NCI-H524 treated with DMSO at 0.1 percent for 48 hours (cell line): ENCODE measurements around the gene SHISA2.

ENCODE experiments used
- DNase-seq: peaks from one replicate; lab custom pipeline; 2025; lab: John Stamatoyannopoulos, UW

The SHISA2 gene

DNA sequence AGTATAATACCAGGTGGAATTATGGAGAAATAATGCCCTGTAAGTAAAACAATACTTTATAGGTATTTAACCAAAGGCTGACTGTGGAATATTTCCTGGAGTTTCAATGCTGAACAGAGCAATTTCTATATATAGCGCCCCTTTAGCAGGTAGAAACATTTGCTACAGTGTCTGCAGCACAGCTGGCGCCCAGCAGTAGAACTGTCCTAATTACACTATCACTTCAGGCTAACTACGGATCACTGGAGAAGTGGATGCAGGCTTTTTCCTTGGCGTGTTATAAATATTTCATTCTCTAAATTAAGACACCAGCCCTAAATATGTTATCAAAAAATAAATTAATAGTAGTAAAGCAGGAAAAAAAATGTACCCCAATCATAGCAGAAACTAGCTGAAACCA lies 3.1 kb downstream of the SHISA2 start:
- no peak for DNase-seq

- DNase-seq = no peak
Measured at GRCh38 chr13:26047040-26047439, 4.8 kb downstream of the SHISA2 start.

DNA sequence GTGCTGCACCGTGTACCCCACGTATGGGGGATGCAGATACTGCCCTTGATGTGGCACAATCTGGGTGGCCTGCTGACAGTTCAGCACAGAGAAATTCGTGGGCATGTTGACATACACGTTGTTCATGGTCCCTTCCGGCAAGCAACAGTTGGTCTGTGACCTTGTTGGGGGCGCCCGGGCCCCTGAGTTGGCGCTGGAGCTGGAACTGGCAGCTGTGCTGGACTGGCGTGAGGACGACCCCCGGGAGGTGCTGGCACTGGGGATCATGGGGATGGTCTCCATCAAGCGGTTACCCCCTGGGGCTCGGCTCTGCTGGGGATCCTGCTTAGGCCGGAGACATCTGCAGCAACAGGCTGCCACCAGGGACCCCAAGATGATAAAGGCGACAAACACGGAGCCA lies 5.2 kb downstream of the SHISA2 start:
- DNase-seq = no peak

- DNase-seq = no peak
Measured at GRCh38 chr13:26045142-26045541, 6.7 kb downstream of the SHISA2 start.

GRCh38 chr13:26042785-26043184 lies 9.0 kb downstream of the SHISA2 start:
- no peak for DNase-seq

DNA sequence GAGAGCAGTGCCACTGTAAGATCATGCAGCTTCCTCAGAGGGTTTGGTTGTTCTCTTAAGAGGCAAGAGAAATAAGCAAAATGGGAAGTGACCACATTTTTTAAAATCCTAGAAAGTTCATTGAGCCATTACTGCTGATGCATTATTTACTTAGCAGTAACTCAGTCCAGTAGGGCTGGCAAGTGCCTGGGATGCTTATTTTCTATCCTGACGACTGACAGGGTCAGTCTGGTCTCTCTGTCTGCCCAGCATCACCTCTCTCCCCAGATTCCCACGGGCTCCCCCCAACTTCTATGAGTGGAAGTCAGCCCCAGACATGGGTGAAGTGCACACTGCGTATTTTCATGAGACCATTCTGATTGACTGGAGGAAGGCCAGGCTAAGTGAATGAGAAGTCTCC lies 10.4 kb downstream of the SHISA2 start:
- no peak for DNase-seq

- no peak for DNase-seq
Measured at GRCh38 chr13:26038931-26039475, 12.8 kb downstream of the SHISA2 start.

DNA sequence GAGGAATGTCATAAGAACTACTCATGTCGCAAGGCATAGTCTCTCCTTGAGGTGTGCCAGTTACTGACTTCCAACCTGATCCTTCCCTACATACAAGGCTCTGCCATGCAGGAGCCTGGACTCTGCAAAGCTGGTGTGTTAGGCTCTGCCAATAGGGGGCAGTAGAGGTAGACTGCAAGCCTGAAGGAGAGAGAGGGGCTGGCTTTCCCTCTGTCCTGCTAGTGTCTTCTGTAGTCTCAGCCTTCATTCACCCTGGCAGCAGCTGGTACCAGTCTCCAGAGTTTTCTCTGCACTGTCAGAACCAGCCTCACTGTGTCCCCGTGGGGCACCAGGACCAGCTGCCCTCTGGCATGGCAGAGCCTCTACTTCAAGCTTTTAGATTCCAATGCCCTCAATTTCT lies 14.5 kb downstream of the SHISA2 start:
- no peak for DNase-seq

DNA sequence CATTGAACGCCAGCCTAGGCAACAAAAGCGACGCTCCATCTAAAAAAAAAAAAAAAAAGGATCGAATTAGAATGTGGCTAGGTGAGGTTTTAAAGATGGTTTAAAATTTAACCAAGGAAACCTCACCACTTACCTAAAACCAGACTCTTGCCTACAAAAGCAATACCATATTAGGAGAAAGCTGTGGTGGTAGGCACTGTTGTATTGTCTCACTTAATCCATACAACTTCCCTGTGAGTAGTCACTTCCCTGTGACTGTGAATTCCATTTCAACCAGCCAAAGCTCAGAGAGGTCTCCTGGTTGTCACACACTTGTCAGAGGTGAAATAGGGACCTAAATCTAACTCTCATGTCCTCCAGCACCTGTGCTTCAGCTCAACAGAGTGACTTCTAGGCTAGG lies 15.4 kb downstream of the SHISA2 start:
- no peak for DNase-seq

- DNase-seq = no peak
Measured at GRCh38 chr13:26034018-26034417, 17.8 kb downstream of the SHISA2 start.

DNA sequence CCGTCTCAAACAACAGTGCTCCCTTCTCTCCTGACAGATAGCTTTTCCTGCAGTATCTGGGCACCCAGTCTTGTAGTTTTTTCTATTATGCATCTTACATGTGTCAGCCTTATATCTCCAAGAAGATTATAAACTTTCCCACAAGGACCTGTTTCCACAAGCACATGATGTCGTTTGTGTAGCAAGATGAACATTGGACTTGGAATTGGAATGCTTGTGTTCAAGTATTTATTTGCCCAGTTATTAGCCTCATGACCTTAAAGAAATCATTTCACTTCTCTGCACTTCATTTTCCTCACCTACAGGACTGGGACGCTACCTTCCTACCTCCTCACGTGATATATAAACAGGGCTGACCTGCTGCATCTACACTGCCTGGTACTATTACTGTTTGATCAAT lies 21.5 kb downstream of the SHISA2 start:
- no peak for DNase-seq

DNA sequence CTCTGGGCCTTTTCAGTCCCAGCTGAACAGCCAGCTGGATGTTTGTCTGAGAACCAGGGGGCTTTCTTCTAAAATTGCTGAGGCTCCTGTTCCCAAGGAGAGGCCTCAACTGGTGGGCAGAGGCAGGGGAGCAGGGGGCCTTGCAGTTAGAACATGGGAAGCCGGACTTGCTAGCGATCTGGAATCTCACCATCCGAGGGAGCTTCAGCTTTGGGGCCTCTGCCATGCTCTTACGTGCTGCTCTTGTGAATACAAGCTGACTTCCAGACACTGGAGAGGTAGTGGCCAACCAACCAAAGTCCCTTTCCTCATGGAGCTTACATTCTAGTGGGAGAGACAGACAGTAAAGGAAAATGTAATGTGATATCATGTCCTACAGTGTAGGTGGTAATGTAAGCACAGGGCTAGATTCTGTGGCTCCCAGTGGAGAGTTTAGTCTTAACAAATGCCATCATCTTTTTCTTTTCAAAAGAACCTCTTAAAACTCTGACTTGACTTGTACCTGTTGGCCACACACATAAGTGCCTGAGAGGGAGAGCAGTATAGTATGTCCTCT lies 22.2 kb downstream of the SHISA2 start:
- DNase-seq = no peak

- DNase-seq = no peak
Measured at GRCh38 chr13:26026211-26026610, 25.6 kb downstream of the SHISA2 start.

DNA sequence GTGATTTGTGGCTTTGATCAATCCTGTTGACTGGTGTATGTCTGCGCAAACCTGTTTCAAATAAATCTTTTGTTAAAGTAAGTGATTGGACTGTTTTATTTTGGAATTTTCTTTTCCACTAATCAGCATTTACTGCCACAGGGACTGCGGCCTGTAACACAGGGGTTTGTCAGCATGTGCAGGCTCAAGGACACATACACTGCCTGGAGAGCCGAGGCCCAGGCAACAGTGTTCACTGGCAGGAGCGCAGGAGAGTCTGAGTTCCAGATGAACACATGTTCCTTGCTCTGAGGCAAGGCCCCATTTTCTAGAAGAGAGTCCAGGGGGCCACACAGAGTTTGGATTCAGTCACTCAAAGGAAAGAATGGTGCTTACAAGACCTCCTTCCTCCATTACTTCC lies 26.0 kb downstream of the SHISA2 start:
- DNase-seq = no peak

- no peak for DNase-seq
Measured at GRCh38 chr13:26025196-26025595, 26.6 kb downstream of the SHISA2 start.

GRCh38 chr13:26024558-26024957 lies 27.3 kb downstream of the SHISA2 start:
- DNase-seq = no peak

DNA sequence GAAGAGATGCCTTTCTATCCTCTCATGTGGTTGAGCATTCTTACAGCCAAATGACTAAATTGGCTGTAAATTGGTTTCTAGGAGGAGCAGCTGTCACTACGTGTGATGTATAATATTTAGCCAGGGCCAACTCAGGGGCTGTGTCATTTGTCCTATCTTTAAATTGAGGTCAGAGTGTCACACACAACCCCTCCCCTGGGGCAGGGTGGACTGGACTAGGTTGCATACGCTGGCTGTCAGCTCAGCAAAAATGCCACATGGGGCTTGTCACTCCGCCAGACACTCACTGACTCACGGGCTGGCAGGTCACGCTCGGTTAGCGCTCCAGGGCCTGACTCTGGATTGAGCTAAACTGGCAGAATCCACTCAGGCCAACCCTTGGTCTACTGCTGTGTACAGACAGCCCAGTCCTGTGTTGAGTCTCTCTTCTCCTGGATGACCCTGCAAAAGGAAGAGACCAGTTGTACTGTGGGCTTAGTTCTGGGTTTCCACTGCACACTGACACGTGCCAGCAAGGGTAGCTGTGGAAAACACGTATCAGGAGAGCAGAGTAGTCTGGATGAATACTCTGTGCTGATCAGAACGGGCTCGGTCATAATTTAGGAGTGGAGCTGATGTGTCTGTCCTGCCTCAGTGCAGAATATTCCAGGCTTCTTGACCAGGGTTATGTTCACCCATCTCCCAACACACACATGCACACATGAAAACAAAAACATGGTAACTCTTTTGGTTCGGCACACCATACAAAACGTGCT lies 29.1 kb downstream of the SHISA2 start:
- no peak for DNase-seq

GRCh38 chr13:26021956-26022355 lies 29.9 kb downstream of the SHISA2 start:
- no peak for DNase-seq

GRCh38 chr13:26021516-26021915 lies 30.3 kb downstream of the SHISA2 start:
- no peak for DNase-seq

DNA sequence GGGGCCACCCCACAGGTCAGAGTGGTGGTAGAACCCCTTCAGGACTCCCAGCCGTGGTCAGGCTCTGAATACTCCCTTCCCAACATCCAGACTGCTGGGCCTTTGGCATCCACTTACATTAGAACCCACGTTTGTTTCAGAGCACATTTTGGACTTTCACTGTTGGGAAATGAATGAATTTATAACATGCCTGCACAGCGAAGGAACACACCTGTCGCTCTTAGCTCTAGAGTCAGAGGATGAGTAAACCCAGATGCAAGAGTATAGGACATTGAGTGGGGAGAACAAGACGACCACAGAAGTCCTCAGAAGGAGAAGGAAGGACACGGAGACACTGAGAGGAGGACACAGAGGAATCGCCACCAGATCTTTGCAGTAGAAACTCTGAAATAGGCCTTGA lies 30.9 kb downstream of the SHISA2 start:
- DNase-seq = no peak

GRCh38 chr13:26019881-26020870 lies 31.6 kb downstream of the SHISA2 start:
- DNase-seq = no peak

GRCh38 chr13:26019251-26019650 lies 32.6 kb downstream of the SHISA2 start:
- DNase-seq = no peak
